Measurements from ENCODE around the gene SMARCD1.
A peak's percentile ranks its signal among the peaks of the same experiment; 100 is the strongest.

Gene SMARCD1

DNA sequence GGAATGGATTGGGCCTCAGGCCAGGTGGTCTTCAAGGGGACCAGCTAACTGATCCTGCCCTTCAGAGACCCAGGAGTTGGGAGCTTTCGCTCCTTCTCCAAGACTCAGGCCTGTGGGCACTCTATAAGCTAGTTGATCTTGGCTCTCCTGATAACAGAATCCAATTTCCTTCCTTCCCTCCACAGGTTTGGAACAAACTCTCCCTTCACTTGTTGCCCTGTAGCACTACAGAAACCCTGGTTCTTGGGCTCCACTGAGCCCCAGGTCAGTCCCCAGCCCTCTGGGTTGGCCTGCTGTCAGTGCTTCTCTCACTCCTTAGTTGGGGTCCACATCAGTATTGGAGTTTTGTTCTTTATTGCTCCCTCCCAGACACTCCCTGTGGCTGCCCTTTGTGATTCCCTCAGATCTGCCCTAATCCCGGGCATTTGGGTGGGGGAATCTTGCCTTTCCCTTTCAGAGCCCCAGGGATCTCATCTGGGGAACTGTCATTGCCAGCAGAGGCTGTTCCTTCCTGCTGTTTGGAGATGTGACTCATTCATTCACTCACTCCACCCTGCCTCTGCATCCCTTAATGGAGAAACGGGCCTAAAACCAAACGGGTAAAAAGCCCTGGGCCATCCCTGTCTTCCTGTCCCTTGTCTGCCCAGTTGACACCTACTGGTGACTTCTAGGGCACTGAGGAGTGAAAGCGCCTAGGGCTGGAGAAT is 14.3 kb downstream of the SMARCD1 start:
- Histone ChIP-seq H3K27me3 (ENCODE audit: control insufficient read depth, insufficient read depth, low read length) (no peaks in the 10 kb centered on the region), H3K4me2 (ENCODE audit: low read length) (no peak overlapping the region), H3K36me3 (ENCODE audit: insufficient read depth, low read length) (peaks cover 52% of the 10 kb centered on the region), H3K4me3 (ENCODE audit: low read length) (no peak overlapping the region), H3K9ac (ENCODE audit: low read depth, low read length) (no peak overlapping the region), H3K9me3 (replicated peaks; ENCODE audit: low read length) (no peaks in the 10 kb centered on the region), H3K4me1 (ENCODE audit: control insufficient read depth, insufficient read depth, low read length) (peaks cover 19% of the 10 kb centered on the region)

- no peak overlapping the region for H3K9ac ChIP-seq (ENCODE audit: low read depth, low read length)
- H3K4me2 ChIP-seq (ENCODE audit: low read length) = no peak overlapping the region
- H3K4me1 ChIP-seq (ENCODE audit: control insufficient read depth, insufficient read depth, low read length) = peaks cover 19% of the 10 kb centered on the region
- H3K27me3 ChIP-seq (ENCODE audit: control insufficient read depth, insufficient read depth, low read length) = peaks cover 4% of the 10 kb centered on the region
- no peak overlapping the region for H3K4me3 ChIP-seq (ENCODE audit: low read length)
- no peaks in the 10 kb centered on the region for H3K9me3 ChIP-seq (replicated peaks; ENCODE audit: low read length)
- peaks cover 44% of the 10 kb centered on the region for H3K36me3 ChIP-seq (ENCODE audit: insufficient read depth, low read length)
These were observed 15.4 kb downstream of the SMARCD1 start for GRCh38 chr12:50100561-50100960.

DNA sequence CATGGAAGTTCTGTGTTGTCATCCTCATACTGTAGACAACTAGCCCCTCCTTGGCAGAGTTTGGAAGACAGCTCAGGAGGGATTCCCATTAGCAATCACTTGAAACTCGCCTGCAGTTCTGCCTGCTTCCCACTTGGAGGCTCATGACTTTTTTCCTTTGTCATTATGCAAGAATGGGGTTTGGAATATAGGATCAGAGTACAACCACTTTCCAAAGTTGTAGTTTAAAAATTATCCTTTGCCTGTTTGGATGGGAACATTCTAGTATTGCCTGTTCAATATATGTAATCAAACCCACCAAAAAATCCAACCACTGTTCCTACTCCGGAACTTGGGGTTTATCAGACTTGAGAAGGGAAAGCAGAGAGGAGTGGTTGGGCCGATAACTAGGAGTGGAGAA is 16.5 kb downstream of the SMARCD1 start:
- Histone ChIP-seq H3K4me2 (ENCODE audit: low read length) (no peak overlapping the region), H3K9me3 (replicated peaks; ENCODE audit: low read length) (no peaks in the 10 kb centered on the region), H3K36me3 (ENCODE audit: insufficient read depth, low read length) (peaks cover 33% of the 10 kb centered on the region), H3K4me1 (ENCODE audit: control insufficient read depth, insufficient read depth, low read length) (peaks cover 19% of the 10 kb centered on the region), H3K27me3 (ENCODE audit: control insufficient read depth, insufficient read depth, low read length) (peaks cover 4% of the 10 kb centered on the region), H3K4me3 (ENCODE audit: low read length) (no peak overlapping the region), H3K9ac (ENCODE audit: low read depth, low read length) (no peak overlapping the region)

DNA sequence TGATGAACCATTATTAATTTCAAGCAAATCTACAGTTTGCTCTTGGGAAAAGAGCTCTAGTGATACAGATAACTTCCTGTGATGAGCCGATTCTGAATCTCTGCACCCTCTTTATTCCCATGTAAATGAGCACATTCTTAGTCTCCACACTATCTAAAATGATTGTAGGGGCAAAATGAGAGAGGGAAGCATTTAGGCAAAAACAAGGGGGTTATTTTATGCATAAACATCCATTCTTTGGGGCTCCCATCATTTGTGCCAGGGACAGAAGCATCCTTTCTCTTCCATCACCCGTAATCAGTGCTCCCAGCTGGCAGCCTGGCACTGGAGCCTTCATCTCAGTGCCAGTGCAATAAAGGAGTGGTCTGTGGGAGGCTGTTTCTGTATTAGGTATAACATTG is 17.0 kb downstream of the SMARCD1 start:
- H3K4me1 ChIP-seq (ENCODE audit: control insufficient read depth, insufficient read depth, low read length) = peaks cover 19% of the 10 kb centered on the region
- H3K36me3 ChIP-seq (ENCODE audit: insufficient read depth, low read length) = peaks cover 28% of the 10 kb centered on the region
- H3K9ac ChIP-seq (ENCODE audit: low read depth, low read length) = no peak overlapping the region
- H3K9me3 ChIP-seq (replicated peaks; ENCODE audit: low read length) = no peaks in the 10 kb centered on the region
- peaks cover 4% of the 10 kb centered on the region for H3K27me3 ChIP-seq (ENCODE audit: control insufficient read depth, insufficient read depth, low read length)
- no peak overlapping the region for H3K4me3 ChIP-seq (ENCODE audit: low read length)
- no peak overlapping the region for H3K4me2 ChIP-seq (ENCODE audit: low read length)

DNA sequence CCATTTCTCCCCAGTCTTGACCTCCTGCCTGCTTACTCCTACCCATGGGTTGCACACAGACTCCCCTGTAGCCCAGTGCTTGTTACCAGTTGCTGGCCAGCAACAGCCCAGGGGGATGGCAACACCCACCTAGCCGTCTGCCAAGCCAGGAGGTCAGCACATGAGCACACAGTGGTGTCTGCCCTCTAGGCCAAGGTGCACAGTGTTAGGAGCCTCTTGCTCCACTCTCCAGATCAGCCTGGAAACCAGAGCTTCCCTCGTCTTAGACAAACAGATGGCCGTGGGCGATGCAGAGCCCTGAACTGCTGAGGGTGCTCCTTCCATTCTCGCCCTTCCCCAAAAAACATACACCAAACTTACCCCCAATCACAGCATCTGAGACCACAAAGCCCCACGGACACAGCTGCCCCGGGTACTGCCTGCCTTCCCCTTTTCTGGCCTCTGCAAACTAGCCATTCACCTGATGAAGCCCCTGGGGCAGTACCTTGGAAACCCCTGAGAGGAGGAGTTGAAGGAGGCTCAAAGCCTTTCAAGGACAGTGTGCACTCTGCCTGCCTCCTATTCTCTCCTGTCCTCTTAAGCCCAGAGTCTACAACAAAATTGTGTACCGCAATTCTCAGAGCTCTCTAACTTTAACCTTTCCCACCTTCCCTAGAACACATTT is 17.6 kb downstream of the SMARCD1 start:
- Histone ChIP-seq H3K4me3 (ENCODE audit: low read length) (no peak overlapping the region), H3K4me2 (ENCODE audit: low read length) (no peak overlapping the region), H3K9ac (ENCODE audit: low read depth, low read length) (no peak overlapping the region), H3K36me3 (ENCODE audit: insufficient read depth, low read length) (peaks cover 28% of the 10 kb centered on the region), H3K9me3 (replicated peaks; ENCODE audit: low read length) (no peaks in the 10 kb centered on the region), H3K4me1 (ENCODE audit: control insufficient read depth, insufficient read depth, low read length) (peaks cover 19% of the 10 kb centered on the region), H3K27me3 (ENCODE audit: control insufficient read depth, insufficient read depth, low read length) (peaks cover 4% of the 10 kb centered on the region)

DNA sequence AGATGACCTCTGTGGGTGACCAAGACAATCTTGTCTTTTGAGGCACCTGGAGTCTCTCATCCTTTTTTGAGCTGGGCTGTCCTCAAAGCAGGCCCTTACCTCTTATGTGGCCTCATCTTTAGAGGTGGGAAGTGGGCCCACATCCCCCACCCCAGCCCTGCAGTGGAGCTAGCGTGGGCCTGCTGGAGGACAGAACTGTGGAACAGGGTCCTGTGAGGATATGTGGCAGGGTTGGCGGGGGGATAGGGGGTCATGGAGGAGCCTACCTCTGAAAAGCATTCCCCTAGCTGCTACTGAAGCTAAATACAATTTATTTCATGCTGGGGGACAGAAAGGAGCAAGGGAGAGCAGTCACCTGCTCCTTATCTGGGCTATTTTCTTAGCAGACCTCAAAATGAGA is 18.2 kb downstream of the SMARCD1 start:
- Histone ChIP-seq H3K27me3 (ENCODE audit: control insufficient read depth, insufficient read depth, low read length) (peaks cover 4% of the 10 kb centered on the region), H3K36me3 (ENCODE audit: insufficient read depth, low read length) (peaks cover 22% of the 10 kb centered on the region), H3K9me3 (replicated peaks; ENCODE audit: low read length) (no peaks in the 10 kb centered on the region), H3K4me2 (ENCODE audit: low read length) (no peak overlapping the region), H3K4me3 (ENCODE audit: low read length) (no peak overlapping the region), H3K9ac (ENCODE audit: low read depth, low read length) (no peak overlapping the region), H3K4me1 (ENCODE audit: control insufficient read depth, insufficient read depth, low read length) (peaks cover 19% of the 10 kb centered on the region)

- peaks cover 19% of the 10 kb centered on the region for H3K4me1 ChIP-seq (ENCODE audit: control insufficient read depth, insufficient read depth, low read length)
- no peaks in the 10 kb centered on the region for H3K9me3 ChIP-seq (replicated peaks; ENCODE audit: low read length)
- H3K4me2 ChIP-seq (ENCODE audit: low read length) = peak within 1 kb of the TSS; percentile 40
- H3K9ac ChIP-seq (ENCODE audit: low read depth, low read length) = no peak within 1 kb of the TSS
- peaks cover 17% of the 10 kb centered on the region for H3K36me3 ChIP-seq (ENCODE audit: insufficient read depth, low read length)
- H3K27me3 ChIP-seq (ENCODE audit: control insufficient read depth, insufficient read depth, low read length) = peaks cover 4% of the 10 kb centered on the region
- H3K4me3 ChIP-seq (ENCODE audit: low read length) = no peak within 1 kb of the TSS
These were observed 18.7 kb downstream of the SMARCD1 start, which contains the start of gene GPD1 for GRCh38 chr12:50103767-50104321. TSS of gene GPD1 (plus strand) at chr12:50104008. CDS start at chr12:50104051, 43 bp downstream.

DNA sequence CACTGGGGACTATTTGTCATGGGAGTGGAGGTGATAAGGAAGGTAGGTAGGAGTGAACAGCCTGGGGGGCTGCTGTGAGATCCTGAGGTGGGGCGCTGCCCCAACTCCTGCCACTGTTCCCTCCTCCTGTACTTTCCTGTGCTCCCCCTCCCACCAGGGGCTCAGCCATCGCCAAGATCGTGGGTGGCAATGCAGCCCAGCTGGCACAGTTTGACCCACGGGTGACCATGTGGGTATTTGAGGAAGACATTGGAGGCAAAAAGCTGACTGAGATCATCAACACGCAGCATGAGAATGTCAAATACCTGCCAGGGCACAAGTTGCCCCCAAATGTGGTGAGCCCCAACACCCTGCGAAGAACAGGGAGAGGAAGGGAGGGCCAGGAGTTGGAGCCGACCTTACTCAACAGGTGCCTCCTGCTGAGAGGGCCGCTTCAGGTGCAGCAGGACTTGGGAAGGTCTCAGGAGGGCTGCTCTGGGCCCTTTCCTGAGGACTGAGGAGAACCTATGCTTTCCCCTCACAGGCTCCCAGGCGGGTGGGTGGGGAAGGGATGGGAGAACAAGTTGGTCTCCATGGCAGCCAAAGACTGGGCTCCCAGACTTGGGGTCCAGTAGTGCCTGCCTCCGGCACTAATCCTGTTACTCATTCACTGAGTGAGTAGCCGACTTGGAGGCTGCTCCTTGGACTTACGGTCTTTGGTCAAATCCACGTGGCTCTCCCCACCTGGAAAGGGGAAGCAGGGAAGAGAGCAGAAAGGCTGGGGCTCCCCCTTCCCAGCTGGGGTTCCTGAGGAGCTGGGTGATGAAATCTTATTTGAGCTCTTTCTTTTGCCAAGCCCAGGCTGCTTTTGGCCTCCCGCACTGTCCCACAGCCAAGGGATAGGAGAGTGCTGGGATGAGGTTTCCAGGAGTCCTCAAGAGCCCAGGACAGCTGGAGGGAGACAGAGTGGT is 19.6 kb downstream of the SMARCD1 start:
- Histone ChIP-seq H3K27me3 (ENCODE audit: control insufficient read depth, insufficient read depth, low read length) (peaks cover 4% of the 10 kb centered on the region), H3K36me3 (ENCODE audit: insufficient read depth, low read length) (peaks cover 9% of the 10 kb centered on the region), H3K4me1 (ENCODE audit: control insufficient read depth, insufficient read depth, low read length) (peaks cover 11% of the 10 kb centered on the region), H3K9ac (ENCODE audit: low read depth, low read length) (no peak overlapping the region), H3K4me2 (ENCODE audit: low read length) (no peak overlapping the region), H3K9me3 (replicated peaks; ENCODE audit: low read length) (no peaks in the 10 kb centered on the region), H3K4me3 (ENCODE audit: low read length) (no peak overlapping the region)

DNA sequence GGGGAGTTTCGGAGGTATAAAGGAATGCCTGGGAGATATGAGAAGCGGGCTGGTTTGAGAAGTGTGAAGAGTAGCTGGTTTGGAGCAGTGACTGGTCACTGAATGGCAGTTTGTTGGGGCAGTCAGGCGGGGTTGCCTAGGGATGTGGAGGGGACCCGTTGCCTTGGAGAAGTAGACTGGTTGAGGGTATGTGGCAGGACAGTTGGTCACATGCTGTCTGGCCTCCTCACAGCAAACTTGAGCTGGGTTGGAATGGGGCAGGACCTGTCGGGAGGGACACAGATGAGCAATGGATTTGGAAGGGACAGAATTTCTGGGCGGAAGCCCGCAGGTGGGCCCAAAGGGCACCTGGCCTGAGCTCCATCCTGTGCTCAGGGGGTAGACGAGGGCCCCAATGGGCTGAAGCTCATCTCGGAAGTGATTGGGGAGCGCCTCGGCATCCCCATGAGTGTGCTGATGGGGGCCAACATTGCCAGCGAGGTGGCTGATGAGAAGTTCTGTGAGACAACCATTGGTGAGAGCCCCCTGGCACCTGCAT is 20.8 kb downstream of the SMARCD1 start:
- Histone ChIP-seq H3K36me3 (ENCODE audit: insufficient read depth, low read length) (peaks cover under 1% of the 10 kb centered on the region), H3K27me3 (ENCODE audit: control insufficient read depth, insufficient read depth, low read length) (peaks cover 4% of the 10 kb centered on the region), H3K4me1 (ENCODE audit: control insufficient read depth, insufficient read depth, low read length) (peaks cover 21% of the 10 kb centered on the region), H3K4me2 (ENCODE audit: low read length) (no peak overlapping the region), H3K9ac (ENCODE audit: low read depth, low read length) (no peak overlapping the region), H3K9me3 (replicated peaks; ENCODE audit: low read length) (no peaks in the 10 kb centered on the region), H3K4me3 (ENCODE audit: low read length) (no peak overlapping the region)

- Histone ChIP-seq H3K36me3 (ENCODE audit: insufficient read depth, low read length) (no peaks in the 10 kb centered on the region), H3K4me1 (ENCODE audit: control insufficient read depth, insufficient read depth, low read length) (peaks cover 26% of the 10 kb centered on the region), H3K9ac (ENCODE audit: low read depth, low read length) (no peak overlapping the region), H3K27me3 (ENCODE audit: control insufficient read depth, insufficient read depth, low read length) (peaks cover 4% of the 10 kb centered on the region), H3K4me3 (ENCODE audit: low read length) (no peak overlapping the region), H3K4me2 (ENCODE audit: low read length) (no peak overlapping the region), H3K9me3 (replicated peaks; ENCODE audit: low read length) (no peaks in the 10 kb centered on the region)
These were observed 21.8 kb downstream of the SMARCD1 start for GRCh38 chr12:50106907-50107306.

All from skeletal muscle satellite cell (primary cell).